GM13976 (cell line): ENCODE measurements around the gene FAF1.

Experiments used
- DNase-seq: peaks from one replicate; pipeline ENCODE4 v3.0.0; 2012; ENCODE audit warnings: low spot score
- in situ Hi-C: fragments of 300-500 bp; cut with MboI; formaldehyde crosslinking; loops from one replicate; pipeline ENCODE4 v1.12.0; 2022; ENCODE audit warnings: low sequenced_read_pairs, mixed read lengths, inconsistent platforms; ENCODE audit not compliant: unreplicated experiment
- TF ChIP-seq, protein P1 (sequence below): IDR thresholded peaks from 2 replicates; pipeline ENCODE4 v1.5.1; 2012; ENCODE audit warnings: borderline replicate concordance, mild to moderate bottlenecking; ENCODE audit not compliant: insufficient read depth; ENCODE audit errors: extremely low read depth, missing control alignments, control extremely low read depth

The FAF1 gene

DNA sequence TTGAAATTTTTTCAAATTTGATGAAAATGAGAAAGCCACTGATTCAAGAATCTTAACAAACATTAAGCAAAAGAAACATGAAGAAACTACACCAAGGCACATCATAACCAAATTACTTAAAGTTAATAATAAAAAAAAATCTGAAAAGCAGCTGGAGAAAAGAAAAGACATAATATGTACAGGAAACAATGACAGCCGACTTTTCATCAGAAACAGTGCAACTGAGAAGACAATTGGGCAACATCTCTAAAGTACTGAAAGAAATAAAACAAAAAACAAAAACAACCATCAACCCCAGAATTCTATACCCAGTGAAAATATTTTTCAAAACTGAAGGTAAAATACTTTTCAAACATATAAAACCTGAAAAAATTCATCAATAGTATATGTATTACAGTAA, 463.1 kb downstream of the FAF1 start:
- TF ChIP-seq, protein P1, sequence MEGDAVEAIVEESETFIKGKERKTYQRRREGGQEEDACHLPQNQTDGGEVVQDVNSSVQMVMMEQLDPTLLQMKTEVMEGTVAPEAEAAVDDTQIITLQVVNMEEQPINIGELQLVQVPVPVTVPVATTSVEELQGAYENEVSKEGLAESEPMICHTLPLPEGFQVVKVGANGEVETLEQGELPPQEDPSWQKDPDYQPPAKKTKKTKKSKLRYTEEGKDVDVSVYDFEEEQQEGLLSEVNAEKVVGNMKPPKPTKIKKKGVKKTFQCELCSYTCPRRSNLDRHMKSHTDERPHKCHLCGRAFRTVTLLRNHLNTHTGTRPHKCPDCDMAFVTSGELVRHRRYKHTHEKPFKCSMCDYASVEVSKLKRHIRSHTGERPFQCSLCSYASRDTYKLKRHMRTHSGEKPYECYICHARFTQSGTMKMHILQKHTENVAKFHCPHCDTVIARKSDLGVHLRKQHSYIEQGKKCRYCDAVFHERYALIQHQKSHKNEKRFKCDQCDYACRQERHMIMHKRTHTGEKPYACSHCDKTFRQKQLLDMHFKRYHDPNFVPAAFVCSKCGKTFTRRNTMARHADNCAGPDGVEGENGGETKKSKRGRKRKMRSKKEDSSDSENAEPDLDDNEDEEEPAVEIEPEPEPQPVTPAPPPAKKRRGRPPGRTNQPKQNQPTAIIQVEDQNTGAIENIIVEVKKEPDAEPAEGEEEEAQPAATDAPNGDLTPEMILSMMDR, result no peak
- in situ Hi-C loops, result no loop called here
- no peak for DNase-seq

DNA sequence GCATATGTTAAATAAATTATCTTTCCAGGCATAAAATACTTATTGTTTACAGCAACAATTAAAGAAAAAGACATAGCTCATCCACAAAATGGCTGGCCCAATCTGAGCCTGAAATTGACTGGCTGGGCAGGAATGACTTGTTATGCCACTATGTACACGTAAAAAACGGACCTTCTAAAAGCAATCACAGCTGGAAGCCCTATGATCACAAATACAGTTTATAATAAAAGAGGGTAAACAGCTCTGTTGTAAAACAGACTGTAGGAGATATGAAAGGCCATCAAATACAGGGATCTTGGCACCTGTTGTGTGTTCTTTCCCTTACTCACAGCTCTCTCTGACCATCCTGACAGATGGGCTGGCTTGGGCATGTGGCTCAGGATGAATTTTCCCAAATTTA, 466.4 kb downstream of the FAF1 start:
- in situ Hi-C loops, result no loop called here
- TF ChIP-seq, protein P1, result no peak
- no peak for DNase-seq

DNA sequence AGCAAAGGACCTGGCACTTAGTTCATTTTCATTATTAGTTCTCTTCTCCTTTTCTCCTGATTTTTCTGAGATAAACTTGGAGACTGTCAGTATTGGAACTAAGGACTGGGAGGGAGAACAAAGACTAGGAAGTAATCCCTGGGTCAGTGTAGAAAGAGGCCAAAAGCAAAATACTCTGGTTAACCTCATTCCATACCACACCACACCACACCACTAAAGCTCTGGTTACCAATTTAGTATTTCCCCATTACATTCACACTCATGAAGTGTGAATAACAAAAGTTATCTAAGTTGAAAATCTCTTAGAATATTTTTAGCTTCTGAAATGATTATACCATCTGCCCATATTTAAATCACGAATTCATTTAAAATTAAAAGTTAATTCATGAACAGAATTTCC, 467.9 kb downstream of the FAF1 start:
- DNase-seq, result no peak
- in situ Hi-C loops, result no loop called here
- TF ChIP-seq, protein P1, result no peak

DNA sequence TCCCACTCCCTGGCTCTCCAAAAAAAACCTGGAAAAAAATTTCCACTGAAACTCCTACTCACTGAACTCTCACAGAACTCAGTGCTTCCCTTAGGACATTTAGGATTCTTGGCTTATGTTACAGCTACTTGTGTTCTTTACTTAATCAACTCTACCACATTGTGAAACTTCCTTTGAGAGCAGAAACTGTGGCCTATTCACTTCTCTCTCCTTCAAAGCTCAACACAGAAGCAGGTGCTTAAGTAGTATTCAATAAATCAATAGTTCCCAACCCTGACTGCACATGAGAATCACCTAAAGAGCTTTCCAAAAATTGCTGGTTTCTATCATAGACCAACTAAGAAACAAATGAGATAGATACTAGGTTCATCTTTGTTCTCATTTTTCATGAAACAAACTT, 468.9 kb downstream of the FAF1 start:
- no peak for DNase-seq
- TF ChIP-seq, protein P1, result no peak
- in situ Hi-C loops, result no loop called here

DNA sequence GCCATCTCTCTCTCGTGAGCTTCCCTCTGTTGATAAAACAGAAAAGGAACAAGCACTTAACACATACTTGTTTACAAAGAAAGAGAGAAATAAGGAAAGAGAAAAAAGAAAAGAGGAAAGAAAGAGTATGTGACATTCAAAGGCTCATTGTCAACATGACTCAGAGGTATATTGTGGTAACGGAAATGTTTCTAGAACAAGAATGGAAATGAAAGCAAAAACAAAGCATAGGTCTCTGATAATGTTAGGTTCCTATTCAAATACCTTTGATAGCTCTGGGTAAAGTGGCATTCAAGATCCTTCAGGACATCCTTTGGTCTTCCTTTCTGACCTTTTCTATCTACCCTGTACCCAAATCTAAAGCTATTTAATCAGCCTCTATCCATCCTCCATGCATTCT, 469.4 kb downstream of the FAF1 start:
- DNase-seq, result no peak
- TF ChIP-seq, protein P1, result no peak
- in situ Hi-C loops, result no loop called here

DNA sequence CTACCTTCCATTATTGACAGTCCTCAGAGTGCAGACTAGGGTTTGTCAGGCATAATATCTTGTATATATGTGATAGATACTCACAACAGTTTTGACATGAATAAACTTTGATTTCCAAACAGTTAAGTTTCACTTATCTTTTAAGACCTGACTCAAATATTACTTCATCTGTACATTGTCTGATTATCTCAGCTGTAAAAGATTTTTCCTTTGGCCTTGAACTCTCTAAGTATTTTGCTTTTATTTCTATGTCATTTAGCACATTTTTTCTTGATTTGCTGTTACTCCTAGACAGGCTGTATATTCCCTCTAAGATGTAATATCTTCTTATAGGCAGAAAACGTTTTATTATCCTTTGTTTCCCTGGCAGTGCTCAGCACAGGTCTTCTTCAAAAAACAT, 471.2 kb downstream of the FAF1 start:
- DNase-seq, result no peak
- TF ChIP-seq, protein P1, result no peak
- in situ Hi-C loops, result no loop called here

DNA sequence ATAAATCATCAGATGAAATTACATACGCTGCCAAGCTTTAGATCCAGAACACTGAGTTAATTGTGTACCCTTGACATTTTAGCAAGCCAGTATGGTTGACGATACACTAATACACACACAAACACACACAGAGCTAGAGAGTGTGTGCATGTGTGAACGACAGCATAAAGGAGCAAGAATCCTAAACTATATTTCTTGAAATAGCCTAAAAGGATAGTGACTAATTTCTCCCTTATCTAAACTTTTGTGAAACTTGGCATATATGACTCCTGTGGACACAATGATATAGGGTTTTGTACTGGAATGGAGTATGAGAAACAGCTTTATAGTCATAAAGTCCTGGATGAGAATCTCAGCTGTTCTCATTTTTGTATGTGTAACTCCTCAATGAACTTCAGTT, 471.7 kb downstream of the FAF1 start:
- TF ChIP-seq, protein P1, result no peak
- DNase-seq, result no peak
- in situ Hi-C loops, result no loop called here
